Stomach (tissue), 19 donors: ENCODE results near the gene DND1. TPM values are rescaled to one million over a fixed set of nuclear protein-coding genes. Genes with fewer than 3 reads are reported as not detected.
"Not testable (repeated sequence)": the region's sequence is repeated elsewhere in the genome, so short reads cannot be mapped to it uniquely, and the experiment has no call there.

ENCODE experiments used
- DNase-seq, 2 donors: peaks; one replicate each; pipeline versions ENCODE4 v3.0.0 to v3.0.0-alpha.2; 2013 to 2019
- H3K27ac ChIP-seq, 5 donors: fragments of 200-600 bp in 4 of 5; sonication (generic) in 4 of 5; one replicate each; pipeline ENCODE4 v1.5.1; 2013 to 2019; ENCODE audit warnings: mild to moderate bottlenecking in 1 of 5, moderate library complexity in 1 of 5
- H3K27me3 ChIP-seq, 3 donors: fragments of 200-600 bp; sonication (generic); one replicate each; pipeline ENCODE4 v1.5.1; 2017 to 2019; ENCODE audit warnings: mixed run types in 1 of 3
- H3K36me3 ChIP-seq, 4 donors: fragments of 200-600 bp; sonication (generic); 1 replicate in 3 of 4; 2 replicates in 1 of 4; pipeline ENCODE4 v1.5.1; 2016 to 2019
- H3K4me1 ChIP-seq, 4 donors: fragments of 200-600 bp; sonication (generic); one replicate each; pipeline ENCODE4 v1.5.1; 2016 to 2019
- H3K4me3 ChIP-seq, 4 donors: fragments of 200-600 bp; sonication (generic) in 3 of 4; one replicate each; pipeline ENCODE4 v1.5.1; 2016 to 2019; ENCODE audit warnings: mild to moderate bottlenecking in 1 of 4
- H3K9me3 ChIP-seq, 4 donors: fragments of 200-600 bp; sonication (generic); one replicate each; pipeline ENCODE4 v1.5.1; 2016 to 2019
- CTCF ChIP-seq, 7 experiments: fragments of 450-650 bp in 4 of 7; fragments of 200-600 bp in 3 of 7; sonication (generic) in 3 of 7; IDR thresholded peaks; one replicate each; pipeline ENCODE4 v1.5.1; 2016 to 2019; ENCODE audit warnings: antibody characterized with exemption in 7 of 7, control low read depth in 2 of 7, mild to moderate bottlenecking in 1 of 7
- EP300 ChIP-seq: sonication (generic); formaldehyde crosslinking; IDR thresholded peaks from one replicate; pipeline ENCODE4 v1.6.1; 2017; ENCODE audit warnings: antibody characterized with exemption
- POLR2A ChIP-seq, 4 donors: fragments of 450-650 bp; IDR thresholded peaks; one replicate each; pipeline ENCODE4 v1.6.1; 2016; ENCODE audit warnings: antibody characterized with exemption in 4 of 4, control low read depth in 2 of 4, mild to moderate bottlenecking in 1 of 4, moderate library complexity in 1 of 4
- POLR2AphosphoS5 ChIP-seq, 3 donors: sonication (generic); formaldehyde crosslinking; IDR thresholded peaks; one replicate each; pipeline ENCODE4 v1.6.1; 2016; ENCODE audit warnings: antibody characterized with exemption in 3 of 3
- WGBS, 5 donors: extraction: QIAGEN DNeasy Blood & Tissue Kit in 3 of 5; methylation state at CpG; one replicate each; pipeline versions ENCODE4 v1.1.5 to v1.1.7; 2013 to 2018; 5-methylcytosine and 5-hydroxymethylcytosine counted together
- intact Hi-C: fragments of 100-400 bp; cut with DNase I; formaldehyde crosslinking; loops from one replicate; pipeline ENCODE4 v1.15.1; 2023; ENCODE audit warnings: low total_unique reads
- long read RNA-seq, 10 donors: transcript quantifications; one replicate each; lab custom pipeline, GENCODE V29; 2026
- polyA plus RNA-seq, 3 donors: library from polyadenylated mRNA; stranded (reverse); fragments of 200-250 nt; gene quantifications; one replicate each; pipeline ENCODE4 v1.2.3, GENCODE V29; 2013
- total RNA-seq, 5 donors: library from RNA; depleted of rRNA; stranded (reverse); fragments of >200 nt; gene quantifications; one replicate each; pipeline versions ENCODE4 v1.1.0 to v1.2.3, GENCODE V29; 2014 to 2016
- donor health status: healthy with polysubstance abuse.
- donor health status: Bipolar disorder and iron deficiency.
- donor health status: healthy.

The DND1 gene
- total RNA-seq (1 to 10 TPM in 2 of 5 donors, not detected in 3; 1.4 to 6.4 TPM), polyA plus RNA-seq (1 to 10 TPM in 1 of 3 donors, under 1 TPM in 1, not detected in 1; 0.50 to 1.5 TPM)
- long read RNA-seq, donor 1, result 0 reads
- long read RNA-seq, donor 2, result 0 reads
- long read RNA-seq, donor 3, result 0 reads
- long read RNA-seq, donor 4, result 0 reads
- long read RNA-seq, donor 5, result 0 reads
- long read RNA-seq, donor 6, result 0 reads
- long read RNA-seq, donor 7, result 0 reads
- long read RNA-seq, donor 8, result 0 reads
- long read RNA-seq, donor 9, result 0 reads
- long read RNA-seq, donor 10, result 0 reads

- H3K36me3 ChIP-seq, result peaks cover 50 to 100% (median 98%) of the 10 kb centered on the region in 4 donors
Measured at GRCh38 chr5:140673187-140673976, at the start of gene DND1. TSS of gene DND1 (minus strand) at chr5:140673576. CDS start at chr5:140673542, 34 bp downstream.

GRCh38 chr5:140721395-140721794 lies 48.0 kb upstream of the DND1 start:
- not testable (repeated sequence) for DNase-seq

More at GRCh38 chr5:140673187-140673976, at the start of gene DND1:
- intact Hi-C loops, result no loop called here
- 88 to 93% (median 91%) methylated on average over 34 to 45 of the region's 45 CpGs for WGBS, 5 donors
- Histone ChIP-seq H3K4me1 (peaks cover 0 to 21% (median 5%) of the 10 kb centered on the region in 4 donors), H3K27ac (peak within 1 kb of the TSS in 1 of 5 donors; percentile 13), H3K27me3 (no peaks in the 10 kb centered on the region), H3K4me3 (peak within 1 kb of the TSS in 3 of 4 donors; percentile 19 to 25 (median 20)), H3K9me3 (no peaks in the 10 kb centered on the region)
- TF ChIP-seq POLR2A (IDR thresholded peaks at IDR 0.05) (no peak), EP300 (no peak), POLR2AphosphoS5 (IDR thresholded peaks at IDR 0.05) (no peak), CTCF (IDR thresholded peaks at IDR 0.05) (no peak)
- no peak for DNase-seq

GRCh38 chr5:140720738-140721137 lies 47.4 kb upstream of the DND1 start:
- H3K27me3 ChIP-seq, H3K9me3 ChIP-seq, DNase-seq, H3K27ac ChIP-seq, H3K36me3 ChIP-seq, intact Hi-C loops, H3K4me3 ChIP-seq: not testable (repeated sequence)
- WGBS, 5 donors, result 48 to 59% (median 58%) methylated on average over 6 of the region's 6 CpGs
- H3K4me1 ChIP-seq, result peaks cover 0 to 13% (median 3%) of the 10 kb centered on the region in 4 donors

More at GRCh38 chr5:140721395-140721794, 48.0 kb upstream of the DND1 start:
- H3K36me3 ChIP-seq, intact Hi-C loops, H3K9me3 ChIP-seq, H3K4me3 ChIP-seq, H3K27ac ChIP-seq: not testable (repeated sequence)
- 83 to 89% (median 84%) methylated on average over 5 of the region's 5 CpGs for WGBS, 5 donors
- peaks cover 0 to 14% (median 0%) of the 10 kb centered on the region in 3 donors for H3K27me3 ChIP-seq
- H3K4me1 ChIP-seq, result peaks cover 0 to 19% (median 7%) of the 10 kb centered on the region in 4 donors

- no peaks in the 10 kb centered on the region for H3K36me3 ChIP-seq
- DNase-seq, result no peak
- peaks cover 0 to 9% (median 3%) of the 10 kb centered on the region in 4 donors for H3K4me1 ChIP-seq
- intact Hi-C loops, result no loop called here
- H3K9me3 ChIP-seq, result no peaks in the 10 kb centered on the region
- H3K27ac ChIP-seq, result peak overlapping the region; percentile 69 to 94 (median 76)
- TF ChIP-seq POLR2A (IDR thresholded peaks at IDR 0.05) (no peak), POLR2AphosphoS5 (IDR thresholded peaks at IDR 0.05) (no peak), EP300 (no peak), CTCF (IDR thresholded peaks at IDR 0.05) (no peak)
- H3K4me3 ChIP-seq, result peak overlapping the region in 3 of 4 donors; percentile 18 to 30 (median 25)
- WGBS, 5 donors, result 38 to 58% (median 56%) methylated on average over 7 of the region's 7 CpGs
- H3K27me3 ChIP-seq, result no peaks in the 10 kb centered on the region
Measured at GRCh38 chr5:140718266-140718592, 44.9 kb upstream of the DND1 start.

GRCh38 chr5:140716238-140716637 lies 42.9 kb upstream of the DND1 start:
- H3K27me3 ChIP-seq, H3K36me3 ChIP-seq, H3K9me3 ChIP-seq, H3K27ac ChIP-seq, intact Hi-C loops, H3K4me3 ChIP-seq, DNase-seq: not testable (repeated sequence)
- H3K4me1 ChIP-seq, result peaks cover 0 to 17% (median 7%) of the 10 kb centered on the region in 4 donors
- 94 to 98% (median 96%) methylated on average over 2 of the region's 2 CpGs for WGBS, 5 donors
